Endometrial microvascular endothelial cells (primary cell): ENCODE measurements around the gene ADAT3. TPM values are rescaled to one million over a fixed set of nuclear protein-coding genes. Genes with fewer than 3 reads are reported as not detected.

Experiments
- in situ Hi-C: cut with HindIII; loops from 2 replicates; pipeline ENCODE4 v1.10.0; 2017; ENCODE audit warnings: low sequenced_read_pairs, low pct_unique_long_range_greater_than_20kb; ENCODE audit errors: inconsistent ontology term
- total RNA-seq: library from RNA; depleted of rRNA; stranded (reverse); fragments of >200 nt; gene quantifications from one replicate; pipeline ENCODE4 v1.2.3, GENCODE V29; 2015; ENCODE audit errors: inconsistent ontology term

Gene ADAT3
- 15.5 TPM for total RNA-seq

DNA sequence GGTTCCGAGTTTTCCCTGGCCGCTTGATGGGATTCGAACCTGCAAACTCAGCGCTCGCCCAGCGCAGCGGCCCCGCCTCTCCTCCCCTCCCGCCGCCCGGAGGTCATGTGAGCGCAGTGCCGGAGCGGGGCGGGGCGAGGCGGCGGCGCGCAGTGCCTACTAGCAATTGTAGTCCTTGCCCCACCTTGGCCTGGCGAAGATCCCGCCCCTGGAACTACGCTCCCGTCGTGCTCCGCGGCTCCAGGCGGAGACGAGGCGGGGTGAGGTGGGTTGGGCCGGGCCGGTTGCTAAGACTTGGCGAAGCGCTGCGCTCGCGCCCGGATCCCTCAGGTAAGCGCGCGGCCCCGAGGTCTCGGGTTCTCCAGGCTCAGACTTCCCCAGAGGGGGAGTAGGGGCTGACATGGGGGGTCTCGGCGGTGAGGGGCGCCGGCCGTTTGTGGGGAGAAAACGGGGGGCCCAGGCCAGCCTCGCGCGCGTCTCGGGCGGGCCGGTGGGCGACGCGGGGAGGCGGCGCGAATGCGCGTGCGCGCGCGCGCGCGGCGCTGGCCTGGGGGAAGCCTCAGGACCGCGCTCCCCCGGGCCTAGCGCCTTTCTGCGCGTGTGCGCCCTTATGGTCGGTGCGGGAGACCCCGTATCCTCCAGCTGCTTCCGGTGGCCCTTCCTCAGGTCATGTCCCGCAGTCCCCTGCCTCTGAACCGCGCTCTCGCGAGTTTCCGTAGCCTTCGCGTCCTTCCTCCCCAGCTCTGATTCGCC lies at the start of gene ADAT3, which contains the start of gene SCAMP4:
TSS of gene ADAT3 (plus strand) at position 290 of the 753 bp plus-strand sequence. CDS start 6,649 bp downstream, outside the sequence.
TSS of gene SCAMP4 (plus strand) at position 290 of the 753 bp plus-strand sequence. CDS start 9,621 bp downstream, outside the sequence.
- in situ Hi-C loops, result no loop called here

DNA sequence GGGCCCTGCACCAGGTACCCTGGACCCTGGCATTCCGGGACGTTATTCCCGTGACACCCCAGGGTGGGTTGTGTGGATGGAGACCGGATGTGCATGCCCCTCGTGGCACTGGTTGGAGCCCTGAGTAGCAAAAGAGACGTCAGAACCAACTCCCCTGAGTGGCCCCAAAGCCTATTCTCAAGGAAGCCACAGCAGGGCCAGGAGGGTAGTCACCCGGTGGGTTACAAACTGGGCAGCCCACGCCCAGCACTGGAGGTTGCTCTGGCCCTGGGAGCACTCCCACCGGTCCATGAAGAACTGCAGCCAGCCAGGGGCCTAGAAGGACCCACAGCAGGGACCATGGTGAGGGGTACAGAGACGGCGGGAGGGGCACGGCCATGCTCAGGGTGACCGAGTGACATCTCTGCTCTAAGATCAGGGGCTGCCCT lies 49.4 kb upstream of the ADAT3 start:
- in situ Hi-C loops, result no loop called here

DNA sequence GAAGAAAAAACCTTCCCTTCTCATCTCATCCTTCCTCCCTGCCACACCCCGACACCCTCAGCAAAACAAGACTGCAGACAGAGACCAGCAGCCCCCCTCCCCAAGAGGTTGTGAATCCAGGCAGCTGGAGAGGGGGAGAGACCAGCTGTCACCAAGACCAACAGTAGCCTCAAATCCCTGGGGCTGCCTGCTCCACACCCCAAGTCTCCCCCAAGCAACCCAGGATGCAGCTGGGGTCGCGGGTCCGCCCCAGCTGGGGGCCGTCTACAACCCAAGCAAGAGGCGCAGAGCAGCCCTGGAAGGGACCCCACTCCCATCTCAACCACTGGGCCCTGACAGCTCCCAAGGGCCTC lies 48.9 kb upstream of the ADAT3 start:
- in situ Hi-C loops, result no loop called here

DNA sequence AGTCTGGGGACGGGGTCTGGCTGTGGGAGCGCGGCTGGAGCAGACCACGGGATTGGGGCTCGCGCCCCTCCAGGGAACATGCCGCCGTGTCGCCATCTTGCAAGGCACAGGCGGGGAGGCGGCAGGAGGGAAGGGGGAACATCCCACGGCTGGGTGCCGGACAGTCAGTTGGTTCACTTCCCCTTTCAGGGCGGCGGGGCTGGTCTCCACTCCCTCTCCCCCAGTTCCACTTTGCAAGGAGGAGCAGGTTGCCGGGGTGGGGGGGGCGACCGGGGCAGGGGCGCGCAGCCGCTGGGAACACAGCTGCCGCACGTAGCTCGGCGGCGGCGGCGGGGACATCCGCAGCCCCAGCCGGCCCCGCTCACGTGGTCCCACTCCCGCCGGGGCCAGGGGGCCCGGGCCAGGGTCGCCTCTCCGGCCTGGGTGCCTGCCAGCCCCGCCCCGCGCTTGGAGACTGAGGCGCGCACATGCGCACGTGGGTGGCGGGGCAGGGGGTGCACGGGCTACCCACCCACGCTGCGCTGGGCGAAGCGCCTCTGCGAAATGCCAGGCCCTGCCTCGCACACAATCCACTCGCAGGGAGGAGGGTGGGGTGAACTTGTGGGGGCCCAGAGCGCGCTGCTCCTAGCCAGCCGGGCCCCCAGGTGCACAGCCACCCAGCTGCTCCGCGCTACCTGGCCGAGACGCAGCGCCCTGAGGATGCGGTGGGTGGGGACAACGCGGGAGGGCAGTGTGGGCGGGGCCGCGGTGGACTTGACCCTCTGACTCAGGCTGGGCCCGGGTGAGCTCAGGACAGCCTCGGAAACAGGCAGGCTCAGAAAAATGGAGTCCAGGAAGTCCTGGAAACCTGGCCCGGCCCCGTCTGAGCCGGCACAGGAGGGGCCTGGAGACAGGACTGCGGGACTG lies 48.2 kb upstream of the ADAT3 start:
- in situ Hi-C loops, result no loop called here

DNA sequence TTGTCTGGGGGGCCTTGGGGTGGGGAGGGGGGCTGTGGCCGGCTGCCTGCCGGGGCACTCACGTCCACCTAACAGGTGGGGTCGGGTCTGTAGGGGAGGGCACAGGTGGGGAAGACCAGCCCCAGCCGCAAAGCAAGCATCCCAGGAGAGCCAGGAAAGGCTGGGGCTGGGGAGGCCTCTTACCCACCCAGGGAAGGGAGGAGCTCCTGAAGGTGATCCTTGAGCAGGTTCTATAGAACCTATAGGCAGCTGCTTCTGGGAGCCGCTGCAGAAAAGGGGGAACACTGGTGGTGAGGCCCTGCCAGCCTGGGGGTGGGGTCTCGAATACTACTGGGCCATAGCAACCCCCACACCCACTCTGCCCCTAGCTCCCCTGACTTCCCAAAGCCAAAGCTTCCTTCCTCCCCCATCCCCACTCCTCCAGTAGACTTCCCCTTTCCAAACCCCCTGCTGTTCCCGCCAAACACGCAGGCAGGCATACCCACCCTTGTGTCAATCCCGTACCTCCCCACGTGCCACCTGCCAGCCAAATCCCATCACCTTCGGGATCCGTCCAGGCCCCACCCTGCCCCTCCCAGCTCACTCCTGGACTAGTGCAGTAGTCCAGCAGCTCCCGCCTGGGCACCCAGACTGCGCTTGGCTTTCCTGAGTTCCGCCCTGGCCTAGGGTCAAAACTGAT lies 47.4 kb upstream of the ADAT3 start:
- in situ Hi-C loops, result no loop called here

DNA sequence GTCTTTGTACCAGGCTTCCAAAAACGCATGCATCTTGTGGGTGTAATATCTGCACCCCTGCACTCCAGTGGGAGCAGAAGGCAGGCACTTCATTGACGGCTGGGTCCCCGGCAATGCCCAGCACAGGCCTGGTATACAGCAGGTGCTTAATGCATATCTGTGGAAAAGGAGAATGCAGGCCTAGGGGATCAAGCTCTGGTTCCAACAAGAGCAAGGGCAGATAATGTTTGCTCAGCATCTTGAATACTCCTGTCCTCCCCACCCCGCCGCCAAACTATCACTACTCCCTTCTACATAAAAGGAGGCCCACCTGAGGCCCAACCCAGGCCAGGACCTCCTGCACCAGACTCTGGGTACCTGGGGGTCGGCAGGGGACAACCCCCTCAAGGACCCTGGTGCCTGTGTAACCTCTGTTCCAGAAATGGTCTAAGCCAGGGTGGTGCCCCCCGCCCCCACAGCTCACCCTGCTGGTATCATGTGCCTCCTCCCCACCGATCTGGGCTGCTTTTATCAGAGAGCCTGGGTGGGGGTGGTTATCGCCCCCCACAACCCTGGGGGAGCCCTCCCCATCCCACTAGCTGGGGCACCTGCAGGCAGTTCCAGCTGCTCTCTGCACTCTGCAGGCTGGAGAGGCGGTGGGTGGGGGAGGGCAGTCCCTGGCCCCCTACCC lies 46.7 kb upstream of the ADAT3 start:
- in situ Hi-C loops, result no loop called here

DNA sequence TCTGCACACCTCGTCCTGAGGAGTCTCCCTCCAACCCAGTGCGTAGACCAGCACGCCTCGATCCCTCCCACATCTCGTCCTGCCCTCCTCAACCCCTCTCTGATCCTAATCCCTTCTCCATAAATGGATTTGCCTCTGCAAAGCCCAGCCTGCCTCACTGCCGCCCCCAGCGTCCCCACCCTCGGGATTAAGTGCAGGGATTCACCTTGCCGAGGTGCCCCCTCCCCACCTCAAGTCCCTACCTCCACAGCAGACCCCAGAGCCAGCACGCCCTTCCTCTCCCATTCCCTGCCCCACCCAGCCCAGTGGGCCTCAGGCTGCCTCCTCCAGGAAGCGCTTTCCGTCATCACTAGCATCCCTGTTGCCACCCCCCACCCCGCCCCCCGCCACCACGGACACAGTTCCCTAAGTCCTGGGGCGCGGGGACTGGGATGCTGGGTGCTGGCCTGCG lies 45.8 kb upstream of the ADAT3 start:
- in situ Hi-C loops, result no loop called here

DNA sequence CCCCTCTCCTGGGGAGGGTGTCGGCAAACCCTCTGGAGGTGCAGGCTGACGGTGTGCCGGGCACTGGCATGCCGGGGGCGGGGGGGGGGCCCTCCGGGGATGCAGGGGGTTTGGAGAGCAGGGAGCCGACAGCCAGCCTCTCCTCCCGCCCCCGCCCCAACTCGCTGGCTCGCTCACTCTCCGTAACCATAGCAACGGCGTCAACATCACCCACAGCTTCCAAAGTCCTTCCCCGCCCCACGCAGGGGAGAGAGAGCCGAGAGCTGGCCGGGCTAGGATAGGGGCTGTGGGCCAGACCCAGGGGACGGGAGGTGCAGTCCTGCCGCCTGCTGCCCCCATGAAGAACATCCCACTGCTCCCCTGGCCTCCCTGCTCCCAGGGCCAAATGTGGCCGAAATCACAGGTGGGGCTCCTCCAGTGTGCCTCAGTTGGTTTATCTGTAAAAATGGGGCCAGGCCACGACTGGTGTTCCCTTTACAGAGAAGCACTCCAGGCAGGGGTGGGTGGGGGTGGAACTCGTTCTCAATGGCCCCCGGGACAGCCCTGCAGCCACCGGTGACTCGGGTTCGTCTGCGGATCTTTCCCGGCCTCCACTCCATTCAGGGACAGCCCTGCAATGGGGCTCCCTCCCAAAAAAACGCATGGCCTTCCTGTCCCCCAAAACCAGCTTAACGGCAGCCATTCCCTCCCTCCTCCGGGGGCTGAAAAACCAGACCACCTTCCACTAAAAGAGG lies 45.0 kb upstream of the ADAT3 start:
- in situ Hi-C loops, result no loop called here

DNA sequence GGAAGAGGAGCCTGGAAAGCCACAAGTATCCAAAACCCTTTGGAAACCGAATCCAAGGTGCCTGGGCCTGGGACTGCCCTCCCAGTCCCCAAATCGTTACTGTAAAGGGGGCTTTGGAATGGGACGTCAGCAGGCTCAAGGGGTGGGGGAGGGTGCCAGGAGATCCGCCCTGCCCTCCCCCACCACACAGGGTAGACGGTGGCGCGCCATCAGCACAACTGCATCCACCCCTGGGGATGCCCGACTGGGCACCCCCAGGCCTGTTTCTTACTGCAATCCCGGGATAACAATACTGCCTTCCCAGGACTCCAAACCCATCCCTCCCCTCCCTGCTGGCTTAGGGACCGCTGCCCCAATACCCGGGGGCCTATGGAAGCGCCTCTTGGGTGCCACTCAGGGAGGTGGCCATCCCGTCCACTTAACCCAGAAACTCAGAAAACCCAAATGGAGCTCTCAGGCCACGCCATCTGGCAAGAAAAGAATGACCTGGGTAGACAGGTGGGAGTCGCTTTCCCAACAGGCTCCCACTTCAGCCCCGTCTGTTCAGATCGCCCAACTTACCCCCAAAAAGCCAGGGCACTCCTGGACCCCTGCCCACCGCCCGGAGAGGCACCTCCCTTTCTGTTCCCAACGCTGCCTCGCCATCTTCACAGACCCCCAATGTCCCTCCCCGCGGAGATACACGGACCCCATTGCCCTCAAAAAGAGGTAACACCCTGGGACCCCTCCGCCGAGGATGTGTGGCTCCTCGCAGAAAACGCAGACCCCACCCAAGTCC lies 44.2 kb upstream of the ADAT3 start:
- in situ Hi-C loops, result no loop called here

DNA sequence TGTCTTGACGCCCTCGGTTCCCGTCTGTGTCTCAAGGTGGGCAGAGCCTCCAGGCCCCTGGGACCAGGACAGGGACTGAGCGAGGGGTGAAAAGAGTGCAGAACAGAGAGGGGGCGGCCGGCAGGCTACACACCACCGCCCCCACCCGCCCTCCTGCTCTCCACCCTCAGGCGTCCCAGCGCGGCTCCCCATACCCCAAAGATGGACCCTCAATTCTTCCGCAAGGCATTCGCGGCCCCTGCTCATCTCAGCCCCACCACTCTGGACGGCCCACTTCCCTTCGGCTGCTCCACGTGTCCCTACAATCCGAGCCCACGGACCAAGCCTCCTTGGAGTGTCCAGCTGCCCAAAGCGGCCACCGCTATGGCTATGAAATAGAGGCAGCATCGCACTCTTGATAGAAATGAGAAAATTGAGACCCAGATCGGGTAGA lies 43.6 kb upstream of the ADAT3 start:
- in situ Hi-C loops, result no loop called here

DNA sequence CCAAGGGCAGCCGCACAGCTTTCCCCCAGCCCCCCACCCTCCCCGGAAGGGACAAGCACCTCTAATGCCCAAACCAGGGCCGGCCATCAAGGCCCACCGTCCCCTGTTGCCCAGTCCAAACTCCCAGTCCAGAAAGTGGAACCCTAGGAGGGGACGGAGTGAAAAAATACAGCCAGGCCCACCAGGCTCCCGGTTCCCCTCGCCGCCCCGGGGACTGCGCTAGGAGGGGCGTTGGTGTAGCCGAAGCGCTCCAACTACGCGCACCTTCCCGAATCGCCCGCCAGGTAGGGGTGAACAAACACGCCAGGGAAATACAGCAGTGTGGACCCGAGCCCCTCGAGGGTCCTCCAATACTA lies 43.2 kb upstream of the ADAT3 start:
- in situ Hi-C loops, result no loop called here

DNA sequence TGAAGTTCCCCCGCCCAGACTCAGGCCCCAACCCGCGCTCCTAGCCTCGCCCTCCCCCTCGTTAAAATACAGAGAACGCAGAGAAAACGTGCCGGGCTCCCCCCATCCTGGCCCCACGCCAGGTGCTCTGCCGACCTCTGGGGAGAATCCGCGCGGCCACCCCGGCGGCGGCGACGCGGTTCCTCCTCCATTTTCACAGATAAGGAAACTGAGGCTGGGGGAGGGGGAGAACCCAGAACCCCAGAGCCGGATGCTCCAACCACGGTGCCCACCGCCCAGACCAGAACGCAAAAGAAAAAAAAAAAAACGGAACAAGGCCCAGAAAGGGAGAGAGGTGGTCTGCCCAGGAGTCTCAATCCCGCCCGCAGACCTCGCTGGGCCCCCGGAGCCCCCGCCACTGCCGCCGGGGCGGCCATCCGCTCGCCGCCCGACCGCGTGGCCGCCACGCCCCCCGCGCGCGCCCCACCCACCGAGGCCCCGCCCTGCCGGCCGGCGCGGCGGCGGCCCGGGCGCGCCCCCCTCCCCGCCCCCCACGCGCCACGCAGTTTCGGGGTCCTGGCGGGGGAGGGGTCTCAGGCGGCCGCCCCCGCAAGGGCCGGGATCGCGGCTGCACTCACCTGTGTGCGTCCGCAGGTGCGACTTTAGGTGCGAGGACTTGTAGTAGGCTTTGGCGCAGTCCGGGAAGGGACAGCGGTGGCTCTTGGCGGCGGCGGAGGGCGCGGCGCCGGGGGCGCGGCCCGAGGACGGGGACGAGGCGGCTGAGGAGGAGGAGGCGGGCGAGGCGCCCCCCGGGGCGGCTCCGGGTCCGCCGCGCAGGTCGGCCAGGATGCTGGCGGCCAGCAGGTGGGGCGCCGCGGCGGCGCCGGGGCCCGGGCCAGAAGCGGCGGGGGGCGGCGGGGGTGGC lies 42.5 kb upstream of the ADAT3 start:
- in situ Hi-C loops, result no loop called here

DNA sequence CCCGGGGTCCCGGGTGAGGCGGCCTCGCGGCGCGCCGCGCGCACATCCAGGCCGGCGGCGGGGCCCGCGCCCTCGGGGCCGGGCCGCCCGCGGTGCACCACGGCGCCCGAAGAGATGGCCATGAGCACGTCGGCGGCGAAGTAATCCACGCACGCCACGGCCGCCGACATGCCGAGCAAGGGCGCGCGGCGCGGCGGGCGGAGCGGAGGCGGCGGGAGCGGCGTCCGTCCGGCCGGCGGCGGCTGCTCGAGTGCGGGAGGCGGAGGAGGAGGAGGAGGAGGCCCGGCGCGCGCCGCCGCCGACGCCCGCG lies 41.9 kb upstream of the ADAT3 start, which contains the start of gene KLF16:
TSS of gene KLF16 (minus strand) at position 252 of the 310 bp plus-strand sequence. CDS start at position 170, 82 bp downstream.
- in situ Hi-C loops, result no loop called here

DNA sequence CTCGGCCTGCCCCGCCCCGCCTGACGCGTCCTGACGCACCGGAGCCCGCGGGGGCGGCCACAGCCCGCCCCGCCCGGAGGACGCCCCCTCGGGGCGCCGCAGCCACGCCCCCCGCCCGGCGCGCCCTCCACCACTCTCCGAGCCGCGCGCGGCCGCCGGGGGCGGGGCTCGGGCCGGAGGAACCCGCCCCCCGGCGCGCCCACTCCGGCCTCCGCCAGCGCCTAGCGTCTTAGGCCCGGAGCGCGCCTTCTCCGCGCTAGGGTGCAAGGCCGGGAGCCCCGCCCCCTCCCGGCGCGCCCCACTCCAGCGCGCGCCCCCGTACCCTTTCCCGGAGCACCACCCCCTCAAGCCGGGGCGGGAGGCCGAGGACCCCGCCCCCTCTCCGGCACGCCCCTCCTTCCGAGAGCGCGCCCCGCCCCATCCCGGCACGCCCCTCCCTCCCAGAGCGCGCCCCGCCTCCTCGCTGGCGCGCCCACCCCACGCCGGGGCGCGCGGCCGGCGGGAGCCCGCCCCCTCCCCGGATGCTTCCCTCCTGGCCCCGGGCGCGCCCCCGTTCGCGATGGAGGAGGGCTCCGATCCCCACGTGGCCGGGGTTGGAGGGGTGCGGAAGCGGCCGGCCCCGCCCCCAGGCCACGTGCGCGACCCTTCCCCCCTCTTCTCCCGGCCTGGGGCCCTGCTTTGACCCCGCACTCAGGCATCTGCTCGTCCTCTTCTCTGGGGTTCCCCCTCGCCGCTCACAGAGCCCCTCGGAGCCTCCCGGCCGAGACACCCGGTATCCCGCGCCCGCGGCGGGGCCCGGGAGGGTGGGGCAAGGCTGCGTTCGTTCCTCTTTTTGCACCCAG lies 41.3 kb upstream of the ADAT3 start:
- in situ Hi-C loops, result no loop called here

DNA sequence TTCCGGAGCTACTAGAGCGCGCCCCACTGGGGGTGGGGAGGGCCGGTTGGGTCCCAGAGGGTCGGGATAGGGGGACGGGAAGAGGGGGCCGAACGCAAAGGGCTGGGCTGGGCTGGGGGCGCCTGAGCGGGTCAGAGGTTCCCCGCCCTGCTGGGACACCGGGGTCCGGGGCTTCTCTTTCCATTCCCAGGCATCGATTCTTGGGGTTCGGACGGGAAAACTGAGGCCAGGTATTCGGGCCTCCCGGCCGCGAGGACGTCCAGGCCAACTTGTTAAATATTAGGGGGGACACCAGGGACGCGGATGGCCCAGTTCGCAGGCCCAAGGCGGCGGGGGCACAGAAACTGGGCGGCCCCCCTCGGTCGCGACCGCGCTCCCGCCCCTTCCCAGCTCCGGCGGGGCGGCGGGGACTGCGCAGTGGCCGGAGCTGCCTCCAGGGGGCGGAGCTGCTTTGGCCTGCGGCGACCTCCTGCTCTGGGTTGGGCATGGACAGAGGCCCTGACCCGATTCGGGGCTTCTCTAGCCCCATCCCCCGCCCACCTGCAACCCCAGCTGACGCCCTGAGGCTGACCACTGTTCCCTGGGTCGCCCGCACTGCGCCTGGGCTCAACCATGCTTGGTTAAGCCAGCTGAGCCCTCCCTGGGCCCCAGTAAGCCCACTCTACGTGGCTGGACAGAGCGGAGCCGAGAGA lies 40.6 kb upstream of the ADAT3 start:
- in situ Hi-C loops, result no loop called here
